ENCODE measurements around the gene SHANK3.

DNA sequence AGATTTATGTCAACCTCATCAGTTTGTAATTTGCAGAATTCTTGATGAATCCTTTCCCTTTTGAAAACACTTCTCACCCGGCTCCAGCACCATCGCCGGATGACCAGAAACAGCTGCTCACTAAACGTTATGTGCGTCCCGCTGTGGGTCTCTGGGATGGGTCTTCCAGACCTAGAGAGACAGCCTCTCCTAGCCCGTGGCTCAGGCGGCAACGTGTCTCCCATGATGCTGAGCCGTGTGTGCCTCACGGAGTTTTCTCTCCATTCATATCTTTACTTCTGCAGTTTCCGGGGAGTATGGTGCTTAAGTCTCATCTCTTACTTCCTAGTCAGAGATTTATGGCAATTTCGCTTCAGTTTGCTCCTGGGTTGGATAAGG is 40.4 kb downstream of the SHANK3 start:
- TF ChIP-seq GATA3 (IDR thresholded peaks at IDR 0.05; ENCODE audit: low read depth, low read length): no peak
- TF ChIP-seq GATA2 (IDR thresholded peaks at IDR 0.05; ENCODE audit: low read depth, low read length): no peak

All from SH-SY5Y (cell line).